Nephron (organoid): ENCODE measurements around the gene RHOU.

Experiments used
- H3K27ac Mint-ChIP-seq, 3 experiments: 2 replicates each; pipeline ENCODE4 v1.8.0; 2020; ENCODE audit warnings: mixed read lengths in 3 of 3, mild to moderate bottlenecking in 2 of 3, moderate library complexity in 1 of 3
- H3K27me3 Mint-ChIP-seq: 2 replicates; pipeline ENCODE4 v1.8.0; 2021; ENCODE audit warnings: low read depth, mild to moderate bottlenecking, moderate library complexity, mixed read lengths
- H3K36me3 Mint-ChIP-seq: 2 replicates; pipeline ENCODE4 v1.8.0; 2020; ENCODE audit warnings: low read depth, mixed read lengths
- H3K4me1 Mint-ChIP-seq: 2 replicates; pipeline ENCODE4 v1.8.0; 2020; ENCODE audit warnings: mixed read lengths
- H3K4me3 Mint-ChIP-seq, 3 experiments: 2 replicates each; pipeline ENCODE4 v1.8.0; 2020; ENCODE audit warnings: mild to moderate bottlenecking in 3 of 3, mixed read lengths in 3 of 3, moderate library complexity in 2 of 3
- H3K9me3 Mint-ChIP-seq: 2 replicates; pipeline ENCODE4 v1.8.0; 2020; ENCODE audit warnings: mixed read lengths
- TF ChIP-seq, protein P1 (sequence below), 3 experiments: fragments of 200-600 bp; sonication (generic); IDR thresholded peaks; one replicate each; pipeline ENCODE4 v1.5.0; 2021; ENCODE audit warnings: antibody characterized with exemption in 3 of 3; ENCODE audit not compliant: unreplicated experiment in 3 of 3

Gene RHOU

DNA sequence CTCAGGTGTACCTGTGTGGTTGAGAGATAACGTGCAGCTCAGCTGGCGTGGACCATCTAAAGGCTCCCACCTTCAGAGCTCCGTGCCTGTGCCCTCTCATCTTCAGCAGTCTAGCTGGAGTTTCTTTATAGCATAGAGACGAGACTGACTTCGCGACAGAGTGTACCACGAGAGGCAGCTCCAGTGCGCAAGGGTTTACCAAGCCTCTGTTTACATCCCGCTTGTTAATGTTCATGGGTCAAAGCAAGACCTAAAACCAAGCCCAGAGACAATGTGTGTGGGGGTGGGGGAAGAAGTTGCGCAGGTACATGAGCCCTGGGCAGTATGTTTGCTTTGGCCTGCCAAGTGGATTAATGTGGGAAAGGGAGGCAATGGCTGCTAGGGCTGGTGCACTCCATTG is 15.6 kb downstream of the RHOU start:
- no peaks in the 10 kb centered on the region for H3K9me3 Mint-ChIP-seq
- TF ChIP-seq, protein P1, sequence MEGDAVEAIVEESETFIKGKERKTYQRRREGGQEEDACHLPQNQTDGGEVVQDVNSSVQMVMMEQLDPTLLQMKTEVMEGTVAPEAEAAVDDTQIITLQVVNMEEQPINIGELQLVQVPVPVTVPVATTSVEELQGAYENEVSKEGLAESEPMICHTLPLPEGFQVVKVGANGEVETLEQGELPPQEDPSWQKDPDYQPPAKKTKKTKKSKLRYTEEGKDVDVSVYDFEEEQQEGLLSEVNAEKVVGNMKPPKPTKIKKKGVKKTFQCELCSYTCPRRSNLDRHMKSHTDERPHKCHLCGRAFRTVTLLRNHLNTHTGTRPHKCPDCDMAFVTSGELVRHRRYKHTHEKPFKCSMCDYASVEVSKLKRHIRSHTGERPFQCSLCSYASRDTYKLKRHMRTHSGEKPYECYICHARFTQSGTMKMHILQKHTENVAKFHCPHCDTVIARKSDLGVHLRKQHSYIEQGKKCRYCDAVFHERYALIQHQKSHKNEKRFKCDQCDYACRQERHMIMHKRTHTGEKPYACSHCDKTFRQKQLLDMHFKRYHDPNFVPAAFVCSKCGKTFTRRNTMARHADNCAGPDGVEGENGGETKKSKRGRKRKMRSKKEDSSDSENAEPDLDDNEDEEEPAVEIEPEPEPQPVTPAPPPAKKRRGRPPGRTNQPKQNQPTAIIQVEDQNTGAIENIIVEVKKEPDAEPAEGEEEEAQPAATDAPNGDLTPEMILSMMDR (IDR thresholded peaks at IDR 0.05; ENCODE audit: unreplicated experiment in 3 of 3) = no peak
- H3K4me3 Mint-ChIP-seq = no peak overlapping the region
- no peak overlapping the region for H3K27ac Mint-ChIP-seq
- H3K4me1 Mint-ChIP-seq = peaks cover 19% of the 10 kb centered on the region
- peaks cover 25% of the 10 kb centered on the region for H3K27me3 Mint-ChIP-seq
- peaks cover 8% of the 10 kb centered on the region for H3K36me3 Mint-ChIP-seq

DNA sequence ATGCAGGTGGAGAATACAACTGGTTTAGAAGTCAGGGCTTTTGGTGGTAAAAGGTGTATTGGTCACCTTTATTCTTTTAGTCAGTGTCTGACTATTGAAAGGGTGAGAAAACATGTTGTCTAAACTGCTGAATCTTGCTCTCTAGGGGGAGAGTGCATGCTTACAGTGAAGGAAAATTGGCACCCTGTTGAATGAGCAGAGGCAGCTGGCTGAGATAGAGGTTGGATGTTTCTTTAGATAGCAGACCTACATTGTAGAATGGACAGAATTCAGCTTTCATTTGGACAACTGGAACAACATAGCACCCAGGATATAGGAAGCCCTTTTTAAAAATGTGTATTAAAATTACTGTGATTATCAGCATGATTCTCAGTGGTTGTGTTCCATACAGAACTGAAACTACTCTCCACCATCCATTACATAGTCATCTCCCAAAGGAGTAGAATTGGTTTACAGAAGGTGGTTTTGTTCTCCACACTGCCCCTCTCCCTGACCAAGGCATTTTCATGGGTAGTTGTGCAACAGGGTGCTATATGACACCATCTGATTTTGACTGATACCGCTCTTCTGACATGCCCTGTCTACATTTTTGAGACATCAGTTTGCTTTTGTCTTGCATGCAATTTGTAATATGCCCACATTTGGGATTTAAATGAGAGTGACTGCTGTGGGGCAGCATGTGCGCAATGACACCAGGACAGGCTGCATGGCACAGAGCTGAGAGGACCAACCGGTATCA is 16.2 kb downstream of the RHOU start:
- TF ChIP-seq, protein P1 (IDR thresholded peaks at IDR 0.05; ENCODE audit: unreplicated experiment in 3 of 3) = no peak
- Mint-ChIP-seq H3K36me3 (peaks cover 5% of the 10 kb centered on the region), H3K27me3 (peaks cover 31% of the 10 kb centered on the region), H3K4me3 (no peak overlapping the region), H3K4me1 (peaks cover 19% of the 10 kb centered on the region), H3K27ac (no peak overlapping the region), H3K9me3 (no peaks in the 10 kb centered on the region)

DNA sequence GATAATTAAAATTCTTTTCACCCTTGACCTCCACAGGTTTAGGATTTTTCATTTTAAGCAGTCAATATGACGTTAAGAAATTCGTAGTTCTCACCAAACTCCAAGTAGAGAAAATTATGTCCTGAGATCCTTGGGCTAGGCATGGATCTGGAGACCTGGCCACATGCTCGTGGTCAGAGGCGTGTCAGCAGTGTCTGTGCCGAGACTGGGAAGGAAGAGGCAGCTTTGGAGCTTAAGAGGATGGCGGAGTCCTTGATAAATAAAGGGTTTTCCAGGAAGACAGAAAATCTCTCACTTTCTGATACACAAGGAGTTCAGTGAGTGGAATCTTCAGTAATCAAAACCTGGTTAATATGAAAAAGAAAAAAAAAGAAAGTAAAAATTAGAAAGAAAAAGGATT is 17.0 kb downstream of the RHOU start:
- Mint-ChIP-seq H3K27me3 (peaks cover 36% of the 10 kb centered on the region), H3K4me3 (no peak overlapping the region), H3K36me3 (no peaks in the 10 kb centered on the region), H3K27ac (no peak overlapping the region), H3K9me3 (no peaks in the 10 kb centered on the region), H3K4me1 (peaks cover 19% of the 10 kb centered on the region)
- TF ChIP-seq, protein P1 (IDR thresholded peaks at IDR 0.05; ENCODE audit: unreplicated experiment in 3 of 3) = no peak

DNA sequence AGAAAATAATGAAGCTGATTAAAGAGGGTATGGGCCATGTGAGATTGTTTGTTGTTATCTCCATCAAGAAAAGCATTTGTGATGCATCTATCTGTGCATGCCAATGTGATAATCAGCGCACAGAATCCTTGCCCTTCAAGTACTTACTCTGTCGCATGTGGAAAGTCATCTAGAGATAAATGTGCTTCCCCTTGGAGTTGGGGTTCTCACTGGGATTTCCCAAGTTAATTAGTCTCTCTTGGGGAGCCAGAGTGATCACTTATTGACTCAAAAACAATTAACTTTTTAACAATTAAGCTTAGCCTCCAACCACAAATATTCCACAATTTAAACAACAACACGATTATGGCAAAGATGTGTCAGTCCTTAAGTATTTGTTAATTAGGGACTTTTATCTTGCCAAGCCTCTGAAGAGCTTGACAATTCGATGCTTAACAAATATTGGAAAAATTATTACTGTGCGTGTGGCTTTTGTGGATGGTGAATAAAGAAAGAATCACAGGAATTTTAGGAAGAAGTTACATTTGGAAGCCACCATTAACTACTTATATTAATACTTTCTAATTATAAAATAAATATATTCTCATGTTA is 17.5 kb downstream of the RHOU start:
- H3K27ac Mint-ChIP-seq = no peak overlapping the region
- no peaks in the 10 kb centered on the region for H3K36me3 Mint-ChIP-seq
- H3K4me1 Mint-ChIP-seq = peaks cover 19% of the 10 kb centered on the region
- no peaks in the 10 kb centered on the region for H3K9me3 Mint-ChIP-seq
- peaks cover 36% of the 10 kb centered on the region for H3K27me3 Mint-ChIP-seq
- TF ChIP-seq, protein P1 (IDR thresholded peaks at IDR 0.05; ENCODE audit: unreplicated experiment in 3 of 3) = no peak
- H3K4me3 Mint-ChIP-seq = no peak overlapping the region

DNA sequence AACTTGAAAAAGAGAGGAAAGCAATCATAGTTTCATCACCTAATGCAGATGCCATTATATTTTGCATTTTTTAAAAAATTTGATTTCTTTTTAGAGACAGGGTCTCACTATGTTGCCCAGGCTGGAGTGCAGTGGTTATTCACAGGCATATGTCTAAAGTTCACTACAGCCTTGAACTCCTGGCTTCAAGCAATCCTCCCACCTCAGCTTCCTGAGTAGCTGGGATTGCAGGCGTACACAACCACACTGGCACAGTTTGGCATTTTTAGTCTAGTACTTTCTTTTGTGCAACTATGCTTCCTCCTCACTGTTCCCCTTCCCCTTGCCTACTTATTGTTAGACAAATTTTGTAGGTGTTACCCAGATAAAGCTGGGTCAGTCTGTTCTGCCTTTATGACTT is 18.0 kb downstream of the RHOU start:
- Mint-ChIP-seq H3K27ac (peak overlapping the region in 1 of 3 experiments; percentile 2), H3K4me3 (no peak overlapping the region), H3K9me3 (no peaks in the 10 kb centered on the region), H3K36me3 (no peaks in the 10 kb centered on the region), H3K27me3 (peaks cover 41% of the 10 kb centered on the region), H3K4me1 (peaks cover 19% of the 10 kb centered on the region)
- TF ChIP-seq, protein P1 (IDR thresholded peaks at IDR 0.05; ENCODE audit: unreplicated experiment in 3 of 3) = no peak
